Glomerular visceral epithelial cell (primary cell): ENCODE data around the gene CTLA4.
"Not testable (repeated sequence)": the region's sequence is repeated elsewhere in the genome, so short reads cannot be mapped to it uniquely, and the experiment has no call there.

Experiments
- DNase-seq: peaks from one replicate; pipeline ENCODE4 v3.0.0-alpha.2; 2016; ENCODE audit errors: extremely low spot score

The CTLA4 gene

GRCh38 chr2:203857656-203858055 is 9.9 kb upstream of the CTLA4 start:
- DNase-seq, result no peak

DNA sequence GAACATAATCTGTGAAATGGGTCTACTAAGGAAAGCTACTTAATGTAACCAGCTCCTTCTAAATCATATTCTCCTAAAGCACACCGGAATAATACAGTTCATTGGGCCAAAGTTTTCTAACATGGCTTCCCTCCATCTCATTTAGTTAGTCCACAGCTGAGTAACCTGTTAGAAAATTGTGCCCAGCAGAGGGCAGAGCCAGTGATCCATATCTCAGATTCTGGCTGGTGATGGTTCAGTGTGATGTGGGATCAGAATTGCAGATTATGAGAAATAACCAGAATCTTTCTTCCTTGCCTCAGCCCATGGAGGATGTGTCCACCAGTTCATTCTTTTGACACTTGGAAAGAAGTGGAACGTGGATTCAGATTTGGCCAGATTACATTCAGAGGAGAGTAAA is 9.4 kb upstream of the CTLA4 start:
- DNase-seq, result no peak

DNA sequence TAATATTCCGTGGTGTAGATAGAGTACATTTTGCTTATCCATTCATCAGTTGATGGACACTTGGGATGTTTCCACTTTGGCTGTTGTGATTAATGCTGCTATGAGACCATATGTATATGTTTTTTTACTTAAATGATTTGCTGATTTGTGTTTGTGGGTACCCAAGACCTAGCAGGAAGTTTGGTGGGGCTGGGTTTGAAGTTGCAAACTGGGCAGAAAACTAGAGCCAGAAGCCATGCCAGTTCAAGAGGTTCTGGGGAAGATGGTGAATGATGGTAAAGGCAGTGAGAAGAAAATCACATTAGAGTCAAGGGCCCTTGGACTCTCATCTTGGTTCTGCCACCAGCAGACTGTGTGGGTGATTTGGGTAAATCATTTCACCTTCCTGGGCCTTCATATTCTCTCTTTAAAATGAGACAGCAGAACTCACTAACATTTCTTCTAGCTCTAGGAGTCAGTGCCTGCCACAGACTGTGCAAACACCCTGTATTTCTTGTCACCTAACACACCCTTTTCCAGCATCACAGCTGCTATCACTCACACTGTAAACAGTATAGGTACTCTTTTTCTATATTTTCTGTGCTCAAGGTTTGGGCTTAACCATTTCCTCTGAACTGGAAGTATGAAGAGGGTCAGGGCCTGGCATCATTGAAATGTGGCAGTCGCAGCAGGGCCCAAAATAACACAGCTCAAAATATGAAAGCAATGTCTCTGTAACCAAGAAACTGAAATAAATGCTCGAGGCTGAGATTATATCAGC is 8.4 kb upstream of the CTLA4 start:
- DNase-seq, result no peak

DNA sequence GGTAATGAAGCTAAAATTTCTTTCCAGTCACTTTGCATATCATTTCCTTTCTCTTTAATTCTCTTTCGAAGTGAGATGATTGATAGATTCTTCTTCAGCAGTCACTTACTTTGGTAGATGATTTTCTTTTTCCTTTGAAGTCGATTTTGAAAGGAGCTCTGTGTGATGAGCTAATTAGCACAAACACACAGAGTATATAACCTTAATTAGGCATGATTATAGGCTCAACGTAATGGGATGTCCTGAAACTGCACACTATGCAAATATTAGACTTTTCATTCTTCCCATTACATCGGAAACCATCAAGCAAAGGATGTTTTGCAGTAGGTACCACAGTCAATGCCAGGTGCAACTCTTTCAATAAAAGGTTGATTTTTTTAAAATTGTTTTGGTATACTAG is 6.4 kb upstream of the CTLA4 start:
- no peak for DNase-seq

DNA sequence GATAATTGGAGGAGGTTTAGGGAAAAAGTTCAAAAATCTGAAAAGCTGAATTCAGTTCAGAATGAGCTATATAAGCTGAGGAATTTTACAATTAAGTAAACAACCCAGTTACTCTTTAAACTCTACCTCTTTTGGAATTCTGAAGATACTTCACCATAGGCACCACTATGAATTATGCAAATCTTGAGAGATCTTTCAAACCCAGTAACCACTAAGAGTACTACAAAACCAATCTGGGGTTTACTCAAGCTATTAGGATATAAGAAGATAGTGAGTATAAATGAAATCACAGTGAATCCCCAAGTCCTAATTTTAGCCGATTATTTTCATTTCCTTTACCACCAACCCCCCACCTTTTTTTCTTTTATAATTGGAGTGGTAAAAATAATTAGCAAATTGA is 6.0 kb upstream of the CTLA4 start:
- no peak for DNase-seq

DNA sequence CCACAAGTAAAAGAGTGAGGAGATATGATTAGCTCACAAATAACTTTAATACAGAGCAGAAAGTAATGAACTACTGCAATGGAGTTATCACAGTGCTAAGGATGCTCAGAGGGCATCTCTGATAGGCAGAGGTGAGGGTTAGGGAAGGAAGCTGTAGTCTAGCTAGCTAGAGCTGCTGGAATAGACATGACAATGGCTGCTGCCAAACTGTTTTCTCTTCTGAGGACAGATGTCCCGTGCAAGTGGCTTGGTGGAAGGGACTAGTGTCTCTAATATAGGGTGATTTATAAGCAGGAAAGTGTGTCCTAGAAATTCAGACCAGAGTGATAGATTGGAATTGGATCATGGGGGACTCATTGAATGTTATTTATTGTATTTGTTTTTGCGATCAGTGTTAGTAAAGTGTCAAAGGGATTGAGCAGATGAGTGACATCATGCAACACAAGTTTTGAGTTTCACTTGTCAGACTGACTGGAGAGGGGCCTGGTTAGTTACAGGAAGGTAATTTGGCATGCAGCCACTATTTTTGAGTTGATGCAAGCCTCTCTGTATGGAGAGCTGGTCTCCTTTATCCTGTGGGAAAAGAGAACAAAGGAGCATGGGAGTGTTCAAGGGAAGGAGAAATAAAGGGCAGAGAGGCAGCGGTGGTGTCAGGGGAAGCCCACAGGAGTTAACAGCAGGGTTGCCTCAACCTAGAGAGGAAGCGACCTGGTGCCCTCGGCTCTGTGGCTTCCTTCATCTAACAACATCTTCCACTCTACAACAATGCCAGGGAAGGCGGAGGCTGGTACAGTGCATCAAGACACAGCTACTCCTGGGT is 1.9 kb downstream of the CTLA4 start:
- no peak for DNase-seq

DNA sequence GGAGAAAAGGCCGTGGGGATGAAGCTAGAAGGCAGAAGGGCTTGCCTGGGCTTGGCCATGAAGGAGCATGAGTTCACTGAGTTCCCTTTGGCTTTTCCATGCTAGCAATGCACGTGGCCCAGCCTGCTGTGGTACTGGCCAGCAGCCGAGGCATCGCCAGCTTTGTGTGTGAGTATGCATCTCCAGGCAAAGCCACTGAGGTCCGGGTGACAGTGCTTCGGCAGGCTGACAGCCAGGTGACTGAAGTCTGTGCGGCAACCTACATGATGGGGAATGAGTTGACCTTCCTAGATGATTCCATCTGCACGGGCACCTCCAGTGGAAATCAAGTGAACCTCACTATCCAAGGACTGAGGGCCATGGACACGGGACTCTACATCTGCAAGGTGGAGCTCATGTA is 2.9 kb downstream of the CTLA4 start:
- DNase-seq, result no peak

- no peak for DNase-seq
Measured at GRCh38 chr2:203870941-203871340, 3.4 kb downstream of the CTLA4 start.

GRCh38 chr2:203871371-203871983 is 3.9 kb downstream of the CTLA4 start:
- DNase-seq, result no peak

DNA sequence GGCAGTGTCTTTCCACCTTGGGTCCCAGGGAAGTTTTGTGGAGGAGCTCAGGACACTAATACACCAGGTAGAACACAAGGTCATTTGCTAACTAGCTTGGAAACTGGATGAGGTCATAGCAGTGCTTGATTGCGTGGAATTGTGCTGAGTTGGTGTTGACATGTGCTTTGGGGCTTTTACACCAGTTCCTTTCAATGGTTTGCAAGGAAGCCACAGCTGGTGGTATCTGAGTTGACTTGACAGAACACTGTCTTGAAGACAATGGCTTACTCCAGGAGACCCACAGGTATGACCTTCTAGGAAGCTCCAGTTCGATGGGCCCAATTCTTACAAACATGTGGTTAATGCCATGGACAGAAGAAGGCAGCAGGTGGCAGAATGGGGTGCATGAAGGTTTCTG is 5.9 kb downstream of the CTLA4 start:
- no peak for DNase-seq

- no peak for DNase-seq
Measured at GRCh38 chr2:203873921-203874631, 6.5 kb downstream of the CTLA4 start.

DNA sequence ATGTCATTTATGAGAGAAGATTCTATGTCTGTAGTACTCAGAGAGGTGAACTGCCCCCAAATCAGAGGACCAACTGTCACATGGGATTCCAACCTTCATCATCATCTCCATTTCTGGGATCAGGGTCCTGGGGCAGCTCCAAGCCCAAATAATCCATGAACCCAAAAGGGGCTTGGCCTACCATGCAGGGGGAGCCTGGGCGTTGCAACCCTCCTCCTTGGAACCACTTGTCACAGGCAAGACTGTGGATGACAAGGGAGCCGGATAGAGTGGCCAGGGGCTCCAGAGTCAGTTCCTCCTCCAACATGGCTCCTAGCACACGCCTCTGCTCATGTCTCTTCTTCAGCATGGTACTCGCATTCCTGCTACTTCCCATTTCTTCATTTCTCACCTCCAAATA is 7.9 kb downstream of the CTLA4 start:
- DNase-seq, result no peak

- no peak for DNase-seq
Measured at GRCh38 chr2:203876328-203876727, 8.8 kb downstream of the CTLA4 start.

- DNase-seq, result no peak
Measured at GRCh38 chr2:203878063-203878462, 10.5 kb downstream of the CTLA4 start.

DNA sequence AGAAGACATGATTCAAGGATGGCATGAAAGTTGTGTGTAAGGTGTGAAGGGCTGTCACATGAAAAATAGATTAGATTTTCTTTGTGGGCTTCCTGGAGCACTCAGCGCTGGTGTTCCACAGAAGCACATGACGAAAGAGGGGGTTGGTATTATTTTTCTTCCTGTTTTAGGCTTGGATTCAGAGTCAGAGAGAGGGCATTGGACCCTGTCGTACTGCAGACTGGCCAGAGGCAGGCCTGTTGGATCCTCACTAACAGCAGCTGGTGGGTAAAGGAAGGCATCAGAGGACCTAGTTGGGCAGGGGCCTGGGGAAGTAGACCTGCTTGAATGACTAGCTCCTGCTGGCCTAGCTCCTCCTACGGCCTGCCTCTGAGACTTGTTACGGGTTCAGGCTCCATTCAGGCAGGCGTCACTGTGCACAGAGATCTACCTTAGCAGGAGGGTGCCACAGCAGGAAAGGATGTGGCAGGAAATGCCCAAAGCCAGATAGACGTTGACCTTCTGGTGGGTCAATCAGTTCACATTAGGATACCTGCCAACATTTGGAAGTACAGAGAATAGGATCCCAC is 13.1 kb downstream of the CTLA4 start:
- no peak for DNase-seq

DNA sequence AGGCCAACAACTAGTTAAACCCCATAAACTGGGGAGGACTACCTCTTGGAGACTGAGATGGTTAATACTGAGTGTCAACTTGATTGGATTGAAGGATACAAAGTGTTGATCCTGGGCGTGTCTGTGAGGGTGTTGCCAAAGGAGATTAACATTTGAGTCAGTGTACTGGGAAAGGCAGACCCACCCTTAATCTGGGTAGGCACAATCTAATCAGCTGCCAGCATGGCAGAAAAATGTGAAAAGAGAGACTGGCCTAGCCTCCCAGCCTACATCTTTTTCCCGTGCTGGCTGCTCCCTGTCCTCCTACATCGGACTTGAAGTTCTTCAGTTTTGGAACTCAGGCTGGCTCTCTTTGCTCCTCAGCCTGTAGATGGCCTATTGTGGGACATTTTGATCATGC is 13.6 kb downstream of the CTLA4 start:
- not testable (repeated sequence) for DNase-seq

GRCh38 chr2:203882551-203882950 is 15.0 kb downstream of the CTLA4 start:
- no peak for DNase-seq

DNA sequence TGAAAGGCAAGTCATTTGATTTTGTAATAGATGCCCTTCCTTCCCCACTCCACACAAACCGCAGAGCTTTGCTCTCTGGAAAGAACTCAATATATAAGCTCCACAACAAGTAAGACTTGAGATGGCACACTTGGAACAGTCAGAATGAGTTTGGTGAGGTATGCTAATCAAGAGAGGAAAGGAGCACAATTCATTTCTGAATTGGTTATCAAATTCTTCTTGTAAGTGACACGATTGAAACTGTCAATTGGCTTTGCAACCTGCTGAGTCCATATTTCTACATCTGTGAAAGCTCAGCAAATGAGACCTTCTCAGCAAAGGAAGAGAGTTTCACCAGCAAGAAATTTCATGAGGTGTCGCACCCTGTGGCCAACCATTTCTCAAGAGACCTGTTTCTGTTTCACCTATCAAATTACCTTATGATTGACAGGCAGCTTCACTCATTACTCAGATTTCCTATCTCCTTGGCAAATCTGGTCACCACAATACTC is 19.1 kb downstream of the CTLA4 start:
- DNase-seq, result no peak

GRCh38 chr2:203887677-203888076 is 20.1 kb downstream of the CTLA4 start:
- DNase-seq, result no peak

- DNase-seq, result no peak
Measured at GRCh38 chr2:203889542-203889941, 22.0 kb downstream of the CTLA4 start.

DNA sequence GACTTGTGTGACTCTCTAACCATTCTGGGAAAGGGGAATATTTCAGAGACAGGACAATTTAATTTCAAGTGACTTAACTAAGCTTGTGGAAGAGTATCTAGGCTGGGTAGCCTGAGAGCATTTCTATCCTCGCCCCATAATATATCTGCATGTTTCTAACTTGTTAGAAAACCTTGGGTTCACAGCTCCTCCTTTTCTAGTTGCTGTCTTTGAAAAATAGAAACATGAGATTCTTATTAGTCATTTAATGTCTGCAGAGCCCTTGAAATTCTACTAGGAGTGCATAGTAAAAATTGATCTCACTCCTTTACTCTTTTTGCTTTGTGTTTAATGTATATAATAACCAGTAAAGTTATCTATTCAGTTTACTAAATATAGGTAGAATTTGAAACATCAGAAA is 22.4 kb downstream of the CTLA4 start:
- DNase-seq, result no peak

- no peak for DNase-seq
Measured at GRCh38 chr2:203890733-203891132, 23.2 kb downstream of the CTLA4 start.
